K562 (cell line): ENCODE results near the gene METTL14. TPM values are rescaled to one million over a fixed set of nuclear protein-coding genes. Genes with fewer than 3 reads are reported as not detected.

ENCODE experiments used
- ATAC-seq: fragments of 200-7000 bp; cut with Tn5 transposase; 3 replicates; pipeline ENCODE4 v1.9.1; 2020; ENCODE audit warnings: moderate library complexity
- BruUV-seq: library from RNA; stranded (reverse); fragments of 400-500 nt; replicated peaks from 2 replicates; lab custom pipeline; 2021; lab: Mats Ljungman, UMichigan
- CTCF ChIA-PET: fragments of 300-600 bp; formaldehyde crosslinking; extraction: SDS; loops from one replicate; lab custom pipeline; 2021; ENCODE audit warnings: low intra/inter-chr PET ratio; lab: Yijun Ruan, JAX
- POLR2A ChIA-PET: fragments of 300-600, 350-650 bp; sonication (Branson Sonifier 250); formaldehyde crosslinking; extraction: SDS; loops from one replicate; lab custom pipeline; 2021; ENCODE audit warnings: antibody characterized with exemption, inconsistent platforms; lab: Yijun Ruan, JAX
- DNase-seq, 4 experiments: peaks; one replicate each; pipeline versions ENCODE4 v3.0.0 to v3.0.0-alpha.2; 2011 to 2018; ENCODE audit warnings: low spot score in 3 of 4, mixed read lengths in 3 of 4; ENCODE audit errors: extremely low read depth in 1 of 4
- FAIRE-seq: peaks from 2 replicates; lab custom pipeline; 2011; peaks lifted over from hg19 to GRCh38; lab: Jason Lieb, UNC
- H2AFZ ChIP-seq: 2 replicates; pipeline ENCODE4 v1.6.0; 2011; ENCODE audit warnings: low read depth, low read length, control low read depth, inconsistent platforms
- H3K27ac ChIP-seq: fragments of 200-600 bp; 3 replicates; pipeline ENCODE4 v1.8.0; 2011; ENCODE audit warnings: low read depth, mild to moderate bottlenecking, control low read depth, inconsistent platforms, low read length, moderate library complexity, mixed read lengths; ENCODE audit errors: extremely low read depth
- H3K27me3 ChIP-seq, 2 experiments: fragments of 300-600 bp in 1 of 2; 2 replicates in 1 of 2; 3 replicates in 1 of 2; pipeline versions ENCODE4 v1.6.0 to v1.8.0; 2011; ENCODE audit warnings: inconsistent platforms in 2 of 2, low read length in 2 of 2, mild to moderate bottlenecking in 1 of 2, mixed read lengths in 1 of 2, moderate library complexity in 1 of 2; ENCODE audit not compliant: control insufficient read depth in 2 of 2, insufficient read depth in 2 of 2
- H3K36me3 ChIP-seq: fragments of 300-600 bp; 3 replicates; pipeline ENCODE4 v1.8.0; 2011; ENCODE audit warnings: mild to moderate bottlenecking, low read length, inconsistent platforms; ENCODE audit not compliant: control insufficient read depth, insufficient read depth
- H3K4me1 ChIP-seq, 2 experiments: fragments of 200-600 bp in 1 of 2; replicated peaks in 1 of 2; 2 replicates in 1 of 2; 3 replicates in 1 of 2; pipeline versions ENCODE4 v1.5.1 to v1.8.0; 2011; ENCODE audit warnings: inconsistent platforms in 2 of 2, low read length in 2 of 2, mild to moderate bottlenecking in 1 of 2, mixed read lengths in 1 of 2, moderate library complexity in 1 of 2; ENCODE audit not compliant: control insufficient read depth in 2 of 2, insufficient read depth in 2 of 2
- H3K4me2 ChIP-seq: 2 replicates; pipeline ENCODE4 v1.6.1; 2011; ENCODE audit warnings: low read length, control low read depth, inconsistent platforms, mixed read lengths; ENCODE audit not compliant: insufficient read depth
- H3K4me3 ChIP-seq: fragments of 200-600 bp; sonication (generic), shearing (Covaris generic); 2 replicates; pipeline ENCODE4 v1.5.1; 2016; ENCODE audit warnings: control low read depth, inconsistent platforms
- H3K79me2 ChIP-seq: fragments of 200-600 bp; 3 replicates; pipeline ENCODE4 v1.8.0; 2011; ENCODE audit warnings: low read length, inconsistent platforms; ENCODE audit not compliant: control insufficient read depth, insufficient read depth
- H3K9ac ChIP-seq, 2 experiments: 2 replicates each; pipeline versions ENCODE4 v1.6.0 to v1.6.1; 2011; ENCODE audit warnings: low read depth in 2 of 2, low read length in 2 of 2, control low read depth in 1 of 2, inconsistent platforms in 1 of 2, mild to moderate bottlenecking in 1 of 2, mixed read lengths in 1 of 2; ENCODE audit not compliant: insufficient read depth in 1 of 2
- H3K9me1 ChIP-seq: one replicate; pipeline ENCODE4 v1.6.0; 2011; ENCODE audit warnings: inconsistent platforms, mild to moderate bottlenecking, low read length, moderate library complexity; ENCODE audit not compliant: control insufficient read depth, insufficient read depth
- H3K9me3 ChIP-seq: replicated peaks from 2 replicates; pipeline ENCODE4 v1.5.1; 2011; ENCODE audit warnings: low read depth, low read length, inconsistent platforms; ENCODE audit not compliant: control insufficient read depth, insufficient read depth
- H4K20me1 ChIP-seq: replicated peaks from 2 replicates; pipeline ENCODE4 v1.6.1; 2011; ENCODE audit warnings: low read length, inconsistent platforms, mixed read lengths; ENCODE audit not compliant: control insufficient read depth, insufficient read depth
- CBFA2T2 ChIP-seq: fragments of 450-650 bp; conservative IDR thresholded peaks from 2 replicates; pipeline ENCODE4 v1.6.1; 2017; ENCODE audit warnings: mild to moderate bottlenecking
- CXXC5 ChIP-seq: fragments of 250-450 bp; sonication (Bioruptor Pico); IDR thresholded peaks from 2 replicates; pipeline ENCODE4 v1.8.0; 2022; ENCODE audit warnings: inconsistent platforms, mild to moderate bottlenecking, moderate library complexity
- ELK1 ChIP-seq: sonication (generic); formaldehyde crosslinking; IDR thresholded peaks from 2 replicates; pipeline ENCODE4 v1.8.1; 2022; ENCODE audit warnings: missing genetic modification reagents
- ETV5 ChIP-seq: sonication (generic); formaldehyde crosslinking; IDR thresholded peaks from 2 replicates; pipeline ENCODE4 v1.4.0; 2020; ENCODE audit warnings: low read depth, mild to moderate bottlenecking, missing genetic modification reagents
- HDAC2 ChIP-seq: fragments of 450-650 bp; IDR thresholded peaks from 2 replicates; pipeline ENCODE4 v1.6.1; 2016; ENCODE audit warnings: mild to moderate bottlenecking
- HEY1 ChIP-seq: fragments of 250-450 bp; sonication (Bioruptor Pico); IDR thresholded peaks from 2 replicates; pipeline ENCODE4 v1.5.0; 2020; ENCODE audit warnings: mild to moderate bottlenecking, moderate library complexity, borderline replicate concordance
- HIVEP1 ChIP-seq: fragments of 250-450 bp; sonication (Bioruptor Pico); IDR thresholded peaks from 2 replicates; pipeline ENCODE4 v1.4.0; 2020; ENCODE audit warnings: mild to moderate bottlenecking
- MAFF ChIP-seq: IDR thresholded peaks from 2 replicates; pipeline ENCODE4 v1.6.1; 2012; ENCODE audit warnings: low read length, improper control_type of control experiment
- OTX1 ChIP-seq: fragments of 450-650 bp; formaldehyde crosslinking; IDR thresholded peaks from 2 replicates; pipeline ENCODE4 v1.4.0; 2022; ENCODE audit warnings: mild to moderate bottlenecking
- POU5F1 ChIP-seq: fragments of 150-350 bp; IDR thresholded peaks from 2 replicates; pipeline ENCODE4 v1.6.1; 2014; ENCODE audit warnings: borderline replicate concordance, low read length, low read depth, mild to moderate bottlenecking; ENCODE audit not compliant: partially characterized antibody
- SNAPC5 ChIP-seq: fragments of 250-450 bp; sonication (Bioruptor Pico); IDR thresholded peaks from 2 replicates; pipeline ENCODE4 v1.8.0; 2021; ENCODE audit warnings: moderate library complexity, mild to moderate bottlenecking, inconsistent platforms
- SP1 ChIP-seq: sonication (generic); formaldehyde crosslinking; IDR thresholded peaks from 2 replicates; pipeline ENCODE4 v1.8.1; 2022; ENCODE audit warnings: mild to moderate bottlenecking, missing genetic modification reagents
- STAG1 ChIP-seq: sonication (generic); formaldehyde crosslinking; IDR thresholded peaks from 2 replicates; pipeline ENCODE4 v1.5.0; 2020; ENCODE audit warnings: missing genetic modification reagents, borderline replicate concordance
- TAL1 ChIP-seq: fragments of 450-650 bp; IDR thresholded peaks from 2 replicates; pipeline ENCODE4 v1.6.1; 2016; ENCODE audit warnings: mild to moderate bottlenecking
- TCF3 ChIP-seq: sonication (generic); formaldehyde crosslinking; IDR thresholded peaks from 2 replicates; pipeline ENCODE4 v1.4.0; 2020; ENCODE audit warnings: mild to moderate bottlenecking, missing genetic modification reagents
- TEAD4 ChIP-seq, 2 experiments: sonication (generic) in 1 of 2; formaldehyde crosslinking in 1 of 2; IDR thresholded peaks; 2 replicates each; pipeline versions ENCODE4 v1.6.1 to v1.8.0; 2012 to 2022; ENCODE audit warnings: borderline replicate concordance in 1 of 2, inconsistent platforms in 1 of 2, low read length in 1 of 2, mild to moderate bottlenecking in 1 of 2, missing genetic modification reagents in 1 of 2
- ZNF133 ChIP-seq: fragments of 250-450 bp; sonication (Bioruptor Pico); IDR thresholded peaks from 2 replicates; pipeline ENCODE4 v1.4.0; 2020; ENCODE audit warnings: mild to moderate bottlenecking
- ZNF239 ChIP-seq: fragments of 250-450 bp; sonication (Bioruptor Pico); IDR thresholded peaks from 2 replicates; pipeline ENCODE4 v1.4.0; 2020; ENCODE audit warnings: mild to moderate bottlenecking
- ZNF561 ChIP-seq: fragments of 450-650 bp; formaldehyde crosslinking; conservative IDR thresholded peaks from 2 replicates; pipeline ENCODE4 v1.4.0; 2020; ENCODE audit warnings: mild to moderate bottlenecking, moderate library complexity
- ZNF740 ChIP-seq, 3 experiments: fragments of 200-800 bp in 1 of 3; sonication (Bioruptor generic) in 1 of 3; sonication (generic) in 1 of 3; formaldehyde crosslinking in 1 of 3; IDR thresholded peaks; 2 replicates each; pipeline versions ENCODE4 v1.6.1 to v1.8.0; 2016 to 2022; ENCODE audit warnings: mild to moderate bottlenecking in 2 of 3, missing compliant biosample characterization in 2 of 3, missing genetic modification characterization in 2 of 3, missing genetic modification reagents in 1 of 3
- ZNF778 ChIP-seq: fragments of 450-650 bp; formaldehyde crosslinking; IDR thresholded peaks from 2 replicates; pipeline ENCODE4 v1.4.0; 2020; ENCODE audit warnings: mild to moderate bottlenecking, moderate library complexity
- ZZZ3 ChIP-seq: fragments of 450-650 bp; IDR thresholded peaks from 2 replicates; pipeline ENCODE4 v1.6.1; 2016; ENCODE audit warnings: antibody characterized with exemption, mild to moderate bottlenecking, moderate library complexity
- WGBS: fragments of 100-300 bp; shearing (Covaris generic); methylation state at CpG from one replicate; pipeline ENCODE4 v1.1.6; 2016; ENCODE audit warnings: low coverage, mixed read lengths; ENCODE audit not compliant: insufficient coverage; ENCODE audit errors: missing lambda C conversion rate; 5-methylcytosine and 5-hydroxymethylcytosine counted together
- in situ Hi-C: fragments of 300-500 bp; cut with MboI; formaldehyde crosslinking; loops from 4 replicates; pipeline ENCODE4 v1.15.0; 2018; ENCODE audit warnings: inconsistent platforms, mixed read lengths
- intact Hi-C: fragments of 100-400 bp; cut with micrococcal nuclease; formaldehyde crosslinking; loops from 2 replicates; pipeline ENCODE4 v1.14.2; 2022
- polyA plus RNA-seq, 8 experiments: library from polyadenylated mRNA; depleted of rRNA in 4 of 8; stranded (reverse) in 5 of 8; unstranded in 3 of 8; fragments of >200 nt; fragmentation: Nextera tagmentation in 2 of 8; fragmentation: Illumina TruSeq in 1 of 8; extraction: Ambion mirVana in 2 of 8; extraction: Trizol in 1 of 8; gene quantifications; 2 replicates each; pipeline versions ENCODE4 v1.2.1 to v1.2.3, GENCODE V29; 2011 to 2014; ENCODE audit warnings: inconsistent platforms in 1 of 8, missing spikeins in 1 of 8
- total RNA-seq, 7 experiments: library from RNA; depleted of rRNA in 6 of 7; stranded (reverse); fragments of >200 nt in 6 of 7; fragmentation: Illumina TruSeq in 2 of 7; extraction: Trizol in 2 of 7; gene quantifications; 2 replicates each; pipeline versions ENCODE4 v1.2.1 to v1.2.3, GENCODE V29; 2011 to 2021; ENCODE audit warnings: low replicate concordance in 1 of 7

Gene METTL14
- total and polyA plus RNA-seq, 9 of the 15 experiments (the other 6 are each of a cell fraction or from before 2014, with no cell fraction given), result 16.7 to 42.4 (median 27.7) TPM

GRCh38 chr4:118732591-118733330 is 47.6 kb downstream of the METTL14 start:
- no peak for FAIRE-seq
- TF ChIP-seq ETV5 (no peak), MAFF (no peak), POU5F1 (no peak), ZNF778 (no peak), TEAD4 (IDR thresholded peaks at IDR 0.05; ENCODE audit: low read length) (peak; percentile 67), TEAD4 (CRISPR knock-in tag; IDR thresholded peaks at IDR 0.05; ENCODE audit: borderline replicate concordance) (no peak), CBFA2T2 (peak; percentile 66), ZNF239 (no peak), STAG1 (CRISPR knock-in tag) (no peak), HEY1 (CRISPR knock-in tag) (no peak), CXXC5 (CRISPR knock-in tag) (no peak), ZZZ3 (no peak), HDAC2 (no peak), HIVEP1 (CRISPR knock-in tag) (no peak), OTX1 (CRISPR knock-in tag) (no peak), SP1 (CRISPR knock-in tag) (no peak), SNAPC5 (no peak), ELK1 (CRISPR knock-in tag) (no peak), ZNF561 (CRISPR knock-in tag) (no peak), ZNF133 (CRISPR knock-in tag) (no peak), TCF3 (CRISPR knock-in tag) (peak; percentile 41; the same call in 1 of the 2 replicates), ZNF740 (CRISPR knock-in tag; IDR thresholded peaks at IDR 0.05) (no peak), ZNF740 (tag; IDR thresholded peaks at IDR 0.05) (no peak), TAL1 (peak; percentile 56)

More at GRCh38 chr4:118732591-118733330, 47.6 kb downstream of the METTL14 start:
- Histone ChIP-seq H3K4me1 (no peaks in the 10 kb centered on the region), H4K20me1 (no peaks in the 10 kb centered on the region), H3K9me3 (no peaks in the 10 kb centered on the region), H3K27me3 (no peaks in the 10 kb centered on the region), H3K4me3 (no peak overlapping the region), H3K36me3 (peaks cover 42% of the 10 kb centered on the region; the same call in 2 of the 3 replicates), H3K9ac (no peak overlapping the region), H3K9me1 (no peaks in the 10 kb centered on the region), H3K79me2 (no peaks in the 10 kb centered on the region), H2AFZ (no peak overlapping the region), H3K4me2 (no peak overlapping the region), H3K27ac (no peak overlapping the region)
- POLR2A ChIA-PET, result no interaction called here
- BruUV-seq, result no TSS peak
- CTCF ChIA-PET, result no interaction called here
- peak in 1 of 4 experiments; percentile 10 for DNase-seq
- intact Hi-C loops (no loop called here), in situ Hi-C loops (no loop called here)
- 65% methylated on average over 3 of the region's 3 CpGs for WGBS
- ATAC-seq, result peak; percentile 68
